Measurements from ENCODE around the gene MARCHF5.

GRCh38 chr10:92377962-92378361 lies 87.0 kb downstream of the MARCHF5 start:
- TF ChIP-seq CTCF (IDR thresholded peaks at IDR 0.05 in 2 of 3, conservative IDR thresholded peaks at IDR 0.05 in 1 of 3; ENCODE audit: borderline replicate concordance in 1 of 3, insufficient read depth in 1 of 3, low read depth in 2 of 3, low read length in 2 of 3) (no peak), POLR2A (IDR thresholded peaks at IDR 0.05; ENCODE audit: borderline replicate concordance, extremely low read depth, insufficient read depth, insufficient read length) (no peak), EZH2 (IDR thresholded peaks at IDR 0.05) (no peak), JUND (IDR thresholded peaks at IDR 0.05) (no peak), ELF1 (IDR thresholded peaks at IDR 0.05; ENCODE audit: borderline replicate concordance, low read depth) (no peak), MAX (IDR thresholded peaks at IDR 0.05) (no peak)
